Stimulated activated CD4-positive, alpha-beta T cell treated with anti-CD3 and anti-CD28 coated beads, Interleukin-1b, Interleukin-23, amount 100 ng/mL, for 24 hours (primary cell): ENCODE data around the gene STAG1.
"Not testable (repeated sequence)": the region's sequence is repeated elsewhere in the genome, so short reads cannot be mapped to it uniquely, and the experiment has no call there.

Experiments
- DNase-seq, 4 experiments: peaks; one replicate each; pipeline ENCODE4 v3.0.0-alpha.2; 2020; ENCODE audit warnings: low read depth in 4 of 4, low spot score in 1 of 4

Gene STAG1

GRCh38 chr3:136514533-136514932, 237.6 kb downstream of the STAG1 start:
- DNase-seq: not testable (repeated sequence)

- no peak for DNase-seq
Measured at GRCh38 chr3:136513367-136513766, 238.8 kb downstream of the STAG1 start.

DNA sequence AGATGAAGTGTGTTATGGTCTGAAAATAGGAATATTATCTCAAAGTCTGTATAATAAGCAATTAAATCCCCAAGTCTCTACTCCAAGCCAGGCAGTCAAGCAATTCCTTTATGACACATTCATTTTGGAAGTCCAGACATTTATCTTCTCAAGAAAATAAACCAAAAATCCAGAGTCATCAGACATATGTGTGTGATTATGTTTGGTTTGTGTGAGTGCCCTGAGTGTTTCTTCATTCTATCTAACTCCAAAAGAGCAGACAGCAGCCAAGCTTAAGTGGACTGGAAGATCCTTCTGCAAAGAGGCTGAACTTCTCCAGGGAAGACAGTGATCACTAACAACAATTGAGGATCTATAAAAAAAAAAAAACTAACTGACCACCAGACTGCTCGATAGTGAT, 239.8 kb downstream of the STAG1 start:
- DNase-seq: no peak

DNA sequence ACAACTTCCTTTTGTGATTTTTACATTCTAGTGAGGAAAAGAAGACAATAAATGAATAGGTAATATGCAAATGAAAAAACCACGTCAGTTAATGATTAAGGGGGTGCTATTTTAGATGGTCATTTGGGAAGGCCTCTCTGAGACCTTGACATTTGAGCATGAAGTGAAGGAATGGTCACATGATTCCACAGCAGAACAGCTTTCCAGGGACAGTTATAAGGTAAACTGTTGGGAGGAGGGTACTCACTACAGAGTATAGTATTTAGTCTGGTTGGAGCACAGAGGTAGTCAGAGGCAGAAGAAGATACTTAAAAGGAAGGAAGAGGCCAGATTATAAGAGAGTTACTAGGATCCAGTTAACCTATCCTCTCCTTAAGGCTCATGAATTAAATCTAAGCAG, 246.5 kb downstream of the STAG1 start:
- DNase-seq: no peak

DNA sequence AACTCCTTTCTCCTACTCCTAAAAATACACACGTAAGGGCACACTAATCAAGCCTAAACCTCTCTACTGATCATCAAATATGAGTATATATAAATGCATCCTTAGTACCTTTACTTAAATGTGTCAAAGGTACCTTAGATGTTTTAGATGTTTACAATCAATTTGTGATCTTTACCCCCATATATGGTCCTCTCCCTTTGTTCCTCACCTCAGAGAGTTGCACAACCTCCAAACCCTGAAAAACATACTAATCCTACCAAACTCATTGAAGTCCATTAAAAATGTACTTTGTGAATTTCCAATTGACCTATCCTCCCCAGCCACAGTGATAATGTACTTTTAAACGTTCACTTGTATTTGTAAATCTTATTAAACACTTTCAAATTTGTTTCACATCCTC, 249.1 kb downstream of the STAG1 start:
- DNase-seq: no peak

- DNase-seq: no peak
Measured at GRCh38 chr3:136498919-136499447, 253.2 kb downstream of the STAG1 start.

DNA sequence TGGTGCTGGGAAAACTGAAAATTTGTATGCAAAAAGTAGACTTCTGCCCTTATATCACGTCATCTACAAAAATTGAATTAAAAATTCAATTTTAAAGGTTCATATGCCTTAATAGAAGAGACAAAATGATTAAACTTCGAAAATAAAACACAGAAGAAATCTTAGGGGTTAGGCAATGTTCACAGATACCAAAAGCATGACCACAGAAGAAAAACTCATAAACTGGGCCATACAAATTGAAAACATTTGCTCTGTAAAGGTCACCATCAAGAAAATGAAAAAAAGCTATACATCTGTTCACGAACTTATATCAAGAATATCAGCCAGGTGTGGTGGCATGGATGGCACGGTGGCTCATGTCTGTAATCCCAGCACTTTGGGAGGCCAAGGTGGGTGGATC, 257.0 kb downstream of the STAG1 start:
- no peak for DNase-seq

DNA sequence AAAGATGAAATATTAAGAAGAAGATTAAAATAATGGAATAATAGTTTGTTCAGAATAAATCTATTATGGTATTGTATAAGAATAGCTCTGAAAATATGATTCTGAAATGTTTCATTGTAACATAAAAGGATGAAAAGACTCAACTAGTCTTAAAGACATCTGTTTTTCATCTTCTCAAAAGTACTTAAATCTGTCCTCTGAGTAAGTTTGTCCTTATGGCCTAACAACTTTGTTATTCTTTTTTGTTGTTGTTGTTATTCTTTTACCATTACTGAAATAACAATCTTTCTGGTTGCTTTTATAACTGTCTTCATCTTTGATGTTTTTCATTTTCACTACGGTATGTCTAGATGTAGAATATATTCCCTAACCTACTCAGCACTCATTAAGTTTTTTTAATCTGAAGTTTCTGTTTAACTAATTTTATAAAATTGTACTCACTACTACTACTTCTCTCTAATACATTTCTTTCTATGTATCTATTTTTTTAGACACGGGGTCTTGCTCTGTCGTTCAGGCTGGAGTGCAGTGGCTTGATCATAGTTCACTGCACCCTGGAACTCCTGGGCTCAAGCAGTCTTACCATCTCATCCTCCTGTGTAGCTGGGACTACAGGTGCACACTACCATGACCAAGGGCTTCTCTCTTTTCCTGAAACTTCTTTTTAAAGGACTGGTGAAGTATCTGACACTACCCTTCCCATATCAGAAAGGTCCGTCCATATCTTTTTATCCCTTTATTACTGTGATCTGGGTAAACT, 261.4 kb downstream of the STAG1 start:
- DNase-seq: no peak

DNA sequence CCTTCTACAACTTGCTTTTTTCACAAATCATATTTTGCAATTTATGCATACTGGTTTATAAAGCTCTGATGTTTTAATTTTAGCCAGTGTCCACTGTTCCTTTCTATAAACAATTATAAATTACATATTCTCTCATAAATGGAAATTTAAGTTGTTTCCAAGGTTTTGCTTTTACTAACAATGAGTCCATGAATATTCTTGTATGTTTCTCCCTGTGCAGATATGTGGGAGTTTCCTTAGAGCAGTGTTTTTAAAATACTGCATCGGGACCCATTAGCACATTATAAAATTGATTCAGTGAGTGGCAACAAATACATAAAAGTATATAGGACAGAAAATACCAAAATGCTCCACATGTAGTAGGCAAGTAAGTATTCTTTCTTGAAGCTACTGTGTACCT, 266.4 kb downstream of the STAG1 start:
- no peak for DNase-seq

DNA sequence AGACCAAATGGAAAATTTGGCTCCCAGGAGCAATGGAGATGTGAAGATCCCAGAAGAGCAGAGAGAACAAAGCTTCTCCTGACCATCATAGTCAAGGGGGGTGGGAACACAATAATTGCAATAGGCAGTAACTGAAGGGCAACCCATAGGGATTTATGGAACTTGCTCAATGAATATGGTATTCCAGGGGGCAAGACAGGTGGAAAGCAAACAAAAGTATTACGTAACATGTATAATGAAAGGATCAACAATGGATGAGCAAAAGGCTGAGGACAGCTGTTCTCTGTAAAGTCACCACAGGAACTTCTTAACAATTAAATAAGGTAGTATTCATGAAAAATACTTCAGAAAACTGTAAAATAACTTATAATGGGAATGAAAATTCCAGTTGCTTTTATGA, 275.9 kb downstream of the STAG1 start:
- no peak for DNase-seq

DNA sequence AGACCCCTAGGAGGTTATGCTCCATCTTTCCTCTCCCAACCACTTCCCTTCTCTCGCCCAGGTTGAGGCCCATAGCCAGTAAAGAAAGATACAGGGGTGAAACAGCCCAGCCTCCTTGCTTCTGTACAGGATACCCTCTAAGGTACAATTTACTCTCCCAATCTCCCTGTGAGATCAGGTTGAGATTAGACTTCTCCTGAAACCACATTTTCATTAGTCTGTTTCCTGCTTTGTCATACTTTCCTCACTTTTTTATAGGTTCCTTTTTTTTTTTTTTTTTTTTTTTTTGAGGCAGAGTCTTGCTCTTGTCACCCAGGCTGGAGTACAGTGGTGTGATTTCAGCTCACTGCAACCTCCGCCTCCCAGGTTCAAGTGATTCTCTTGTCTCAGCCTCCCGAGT, 277.3 kb downstream of the STAG1 start:
- not testable (repeated sequence) for DNase-seq

DNA sequence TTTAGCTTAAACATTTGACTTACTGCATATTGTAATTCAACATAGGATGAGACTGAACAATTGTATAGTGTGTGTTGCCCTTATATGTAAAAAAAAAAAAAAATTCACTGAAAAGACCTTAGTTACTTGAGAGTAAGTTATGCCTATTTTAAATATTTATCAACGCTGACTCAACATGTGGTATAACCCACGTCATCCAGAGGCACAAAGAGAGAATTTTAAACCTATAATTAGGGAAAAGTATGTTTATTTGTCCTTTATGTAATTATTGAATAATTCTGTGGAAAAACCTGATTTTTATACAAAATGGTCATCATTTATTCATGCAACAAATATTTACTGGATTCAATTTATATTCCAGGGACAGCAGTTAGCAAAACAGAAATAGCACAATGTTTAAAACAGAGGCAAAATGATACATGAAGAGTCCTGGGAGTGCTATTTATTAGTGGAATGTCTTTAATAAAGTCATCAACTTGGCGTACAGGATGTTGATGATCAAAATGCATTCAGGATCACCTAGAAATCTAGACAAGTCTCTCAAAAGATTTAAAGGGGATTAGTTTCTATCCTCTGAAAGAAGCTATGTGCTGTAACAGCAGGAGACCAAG, 278.4 kb downstream of the STAG1 start:
- no peak for DNase-seq

- no peak for DNase-seq
Measured at GRCh38 chr3:136465296-136465695, 286.9 kb downstream of the STAG1 start.

DNA sequence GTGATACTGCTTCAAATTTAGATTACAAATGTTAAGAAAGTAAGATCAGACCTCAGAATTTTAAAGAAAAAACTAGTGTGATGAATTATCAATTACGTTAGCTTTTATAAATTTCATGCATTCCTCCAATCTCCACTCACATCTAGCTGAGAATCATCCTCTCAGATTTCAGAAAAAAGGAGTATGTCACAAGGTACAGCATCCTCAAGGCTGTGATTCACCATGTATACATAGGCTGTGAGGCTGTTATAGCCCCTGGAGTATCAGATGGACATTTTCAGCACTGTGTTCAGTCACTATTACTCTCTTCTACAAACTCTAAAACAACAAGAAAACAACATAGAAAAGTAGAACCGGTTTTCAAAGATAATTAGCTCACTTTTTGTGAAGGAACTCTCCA, 287.7 kb downstream of the STAG1 start:
- no peak for DNase-seq

DNA sequence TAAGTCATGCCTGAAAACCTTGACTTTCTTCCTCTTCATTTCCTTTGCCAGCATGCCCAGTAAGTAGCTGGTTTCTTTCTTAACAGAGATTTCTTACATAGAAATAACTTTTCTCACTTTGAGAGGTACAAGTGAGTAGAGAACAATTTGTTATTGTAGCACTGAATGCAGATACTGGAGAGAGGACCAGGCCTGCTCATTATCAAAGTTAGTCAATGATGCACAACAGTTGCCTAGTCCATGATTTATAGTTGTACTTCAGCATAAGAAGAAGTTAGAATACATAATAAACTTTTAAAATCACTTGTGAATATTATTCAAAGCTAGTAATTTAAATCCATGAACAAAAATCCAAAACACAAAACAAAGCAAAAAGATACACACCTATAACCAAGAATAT, 289.0 kb downstream of the STAG1 start:
- DNase-seq: no peak

GRCh38 chr3:136457793-136458192, 294.4 kb downstream of the STAG1 start:
- DNase-seq: no peak

DNA sequence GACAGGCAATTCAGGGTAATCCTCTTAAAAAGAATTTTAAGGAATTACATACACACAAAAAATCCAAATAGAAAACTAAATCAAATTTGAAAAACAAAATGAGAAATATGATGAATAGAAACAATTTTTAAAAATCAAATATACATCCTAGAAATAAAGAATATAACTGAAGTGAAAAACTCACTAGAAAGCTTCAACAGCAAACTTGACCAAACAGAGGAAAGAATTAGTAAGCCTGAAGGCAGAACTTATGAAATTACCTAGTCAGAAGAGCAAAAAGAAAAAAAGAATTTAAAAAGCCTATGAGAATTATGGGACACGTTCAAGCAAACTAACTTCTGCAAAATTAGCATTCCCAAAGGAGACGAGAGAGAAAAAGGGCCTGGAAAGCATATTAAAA, 296.0 kb downstream of the STAG1 start:
- DNase-seq: no peak

GRCh38 chr3:136444581-136444980, 307.6 kb downstream of the STAG1 start:
- no peak for DNase-seq

GRCh38 chr3:136437043-136437442, 315.1 kb downstream of the STAG1 start:
- no peak for DNase-seq

- DNase-seq: no peak
Measured at GRCh38 chr3:136434429-136434828, 317.7 kb downstream of the STAG1 start.

DNA sequence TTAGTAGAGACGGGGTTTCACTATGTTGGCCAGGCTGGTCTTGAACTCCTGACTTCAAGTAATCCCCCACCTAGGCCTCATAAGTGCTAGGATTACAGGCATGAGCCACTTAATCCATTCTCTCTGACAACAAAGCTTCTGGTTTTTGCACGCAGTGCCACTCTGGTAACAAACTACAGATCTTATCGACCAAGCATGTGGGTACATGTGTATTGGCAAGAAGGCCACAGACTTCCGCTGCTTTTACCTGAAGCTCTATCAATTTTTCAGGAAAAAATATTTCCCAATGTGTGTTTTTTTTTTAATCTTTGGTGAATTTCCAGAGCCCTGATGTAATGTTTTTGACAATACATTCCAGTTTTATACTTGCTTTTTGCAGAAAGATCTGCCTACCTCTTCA, 319.5 kb downstream of the STAG1 start:
- no peak for DNase-seq

GRCh38 chr3:136428167-136428566, 324.0 kb downstream of the STAG1 start:
- DNase-seq: no peak

GRCh38 chr3:136427236-136427635, 324.9 kb downstream of the STAG1 start:
- no peak for DNase-seq
